ENCODE measurements around the gene ARID4A.

DNA sequence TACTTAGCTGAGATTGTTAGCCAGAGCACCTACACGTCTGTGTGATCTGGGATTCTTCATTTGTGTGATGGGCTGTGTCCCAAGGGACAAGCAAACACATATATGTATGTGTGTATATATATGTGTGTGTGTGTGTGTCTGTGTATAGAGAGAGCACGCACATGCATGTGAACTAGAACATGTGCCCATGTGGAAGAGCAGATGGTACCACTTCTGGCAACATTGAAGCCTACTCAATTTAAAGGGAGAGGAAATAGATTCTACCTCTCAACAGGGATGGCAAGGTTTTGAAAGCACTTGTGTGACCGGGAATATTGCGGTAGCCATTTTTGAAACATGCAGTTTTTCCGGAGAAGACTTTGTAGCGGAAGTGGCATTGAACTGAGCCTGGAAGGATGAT, 98.8 kb downstream of the ARID4A start:
- no peak for TF ChIP-seq POLR2A (IDR thresholded peaks at IDR 0.05)
- TF ChIP-seq, protein P1, sequence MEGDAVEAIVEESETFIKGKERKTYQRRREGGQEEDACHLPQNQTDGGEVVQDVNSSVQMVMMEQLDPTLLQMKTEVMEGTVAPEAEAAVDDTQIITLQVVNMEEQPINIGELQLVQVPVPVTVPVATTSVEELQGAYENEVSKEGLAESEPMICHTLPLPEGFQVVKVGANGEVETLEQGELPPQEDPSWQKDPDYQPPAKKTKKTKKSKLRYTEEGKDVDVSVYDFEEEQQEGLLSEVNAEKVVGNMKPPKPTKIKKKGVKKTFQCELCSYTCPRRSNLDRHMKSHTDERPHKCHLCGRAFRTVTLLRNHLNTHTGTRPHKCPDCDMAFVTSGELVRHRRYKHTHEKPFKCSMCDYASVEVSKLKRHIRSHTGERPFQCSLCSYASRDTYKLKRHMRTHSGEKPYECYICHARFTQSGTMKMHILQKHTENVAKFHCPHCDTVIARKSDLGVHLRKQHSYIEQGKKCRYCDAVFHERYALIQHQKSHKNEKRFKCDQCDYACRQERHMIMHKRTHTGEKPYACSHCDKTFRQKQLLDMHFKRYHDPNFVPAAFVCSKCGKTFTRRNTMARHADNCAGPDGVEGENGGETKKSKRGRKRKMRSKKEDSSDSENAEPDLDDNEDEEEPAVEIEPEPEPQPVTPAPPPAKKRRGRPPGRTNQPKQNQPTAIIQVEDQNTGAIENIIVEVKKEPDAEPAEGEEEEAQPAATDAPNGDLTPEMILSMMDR (IDR thresholded peaks at IDR 0.05), result no peak

All from heart left ventricle (tissue), 13 donors.